Liver (tissue), 9 donors: Measurements from ENCODE around the gene DAPP1. TPM values are rescaled to one million over a fixed set of nuclear protein-coding genes. Genes with fewer than 3 reads are reported as not detected.

ENCODE experiments used
- DNase-seq: peaks from one replicate; pipeline ENCODE4 v3.0.0-alpha.2; 2017; ENCODE audit warnings: low spot score
- H3K27ac ChIP-seq, 2 donors: one replicate each; pipeline ENCODE4 v1.7.0; 2013; ENCODE audit warnings: inconsistent platforms in 2 of 2, low read length in 2 of 2, control low read depth in 1 of 2, low read depth in 1 of 2, mild to moderate bottlenecking in 1 of 2
- H3K27me3 ChIP-seq, 4 donors: one replicate each; pipeline versions ENCODE4 v1.6.1 to v1.7.0; 2013; ENCODE audit warnings: low read length in 3 of 4, inconsistent platforms in 1 of 4, mild to moderate bottlenecking in 1 of 4, moderate library complexity in 1 of 4; ENCODE audit not compliant: control insufficient read depth in 4 of 4, insufficient read depth in 4 of 4
- H3K36me3 ChIP-seq, 4 donors: one replicate each; pipeline versions ENCODE4 v1.6.1 to v1.7.0; 2013; ENCODE audit warnings: low read length in 3 of 4, mild to moderate bottlenecking in 3 of 4, low read depth in 1 of 4, moderate library complexity in 1 of 4; ENCODE audit not compliant: control insufficient read depth in 4 of 4, insufficient read depth in 3 of 4
- H3K4me1 ChIP-seq, 4 donors: one replicate each; pipeline versions ENCODE4 v1.6.1 to v1.7.0; 2013; ENCODE audit warnings: low read length in 3 of 4, mild to moderate bottlenecking in 3 of 4, moderate library complexity in 1 of 4; ENCODE audit not compliant: control insufficient read depth in 4 of 4, insufficient read depth in 4 of 4
- H3K4me3 ChIP-seq, 3 donors: one replicate each; pipeline versions ENCODE4 v1.6.1 to v1.7.0; 2013; ENCODE audit warnings: low read length in 3 of 3, control low read depth in 1 of 3, low read depth in 1 of 3, mild to moderate bottlenecking in 1 of 3
- H3K9ac ChIP-seq, 2 donors: one replicate each; pipeline ENCODE4 v1.7.0; 2013; ENCODE audit warnings: low read length in 2 of 2, mild to moderate bottlenecking in 2 of 2, moderate library complexity in 2 of 2, control low read depth in 1 of 2, low read depth in 1 of 2
- H3K9me3 ChIP-seq, 4 donors: one replicate each; pipeline versions ENCODE4 v1.6.1 to v1.7.0; 2013; ENCODE audit warnings: low read length in 3 of 4; ENCODE audit not compliant: control insufficient read depth in 4 of 4
- ATF3 ChIP-seq: IDR thresholded peaks from 2 replicates; pipeline ENCODE4 v1.6.1; 2016; ENCODE audit warnings: antibody characterized with exemption
- CTCF ChIP-seq: fragments of 150-350 bp; IDR thresholded peaks from 2 replicates; pipeline ENCODE4 v1.5.1; 2017; ENCODE audit warnings: improper control_type of control experiment, low read depth, low read length; ENCODE audit not compliant: missing input control
- EGR1 ChIP-seq, 2 donors: IDR thresholded peaks; 2 replicates each; pipeline ENCODE4 v1.6.1; 2016 to 2018; ENCODE audit warnings: antibody characterized with exemption in 2 of 2, low read depth in 2 of 2
- FOXA1 ChIP-seq: IDR thresholded peaks from 2 replicates; pipeline ENCODE4 v1.6.1; 2016; ENCODE audit warnings: antibody characterized with exemption
- FOXA2 ChIP-seq: IDR thresholded peaks from 2 replicates; pipeline ENCODE4 v1.6.1; 2016; ENCODE audit warnings: antibody characterized with exemption
- GABPA ChIP-seq, 2 donors: IDR thresholded peaks in 1 of 2; conservative IDR thresholded peaks in 1 of 2; 2 replicates each; pipeline ENCODE4 v1.6.1; 2016; ENCODE audit warnings: antibody characterized with exemption in 2 of 2, mild to moderate bottlenecking in 1 of 2, moderate library complexity in 1 of 2
- HNF4A ChIP-seq, 2 donors: conservative IDR thresholded peaks; 2 replicates each; pipeline ENCODE4 v1.6.1; 2016; ENCODE audit warnings: antibody characterized with exemption in 2 of 2, mild to moderate bottlenecking in 2 of 2
- HNF4G ChIP-seq: IDR thresholded peaks from 2 replicates; pipeline ENCODE4 v1.6.1; 2016; ENCODE audit warnings: antibody characterized with exemption
- JUND ChIP-seq, 2 donors: IDR thresholded peaks; 2 replicates each; pipeline ENCODE4 v1.6.1; 2016; ENCODE audit warnings: antibody characterized with exemption in 2 of 2
- MAX ChIP-seq: IDR thresholded peaks from 2 replicates; pipeline ENCODE4 v1.6.1; 2016; ENCODE audit warnings: antibody characterized with exemption
- NR2F2 ChIP-seq: IDR thresholded peaks from 2 replicates; pipeline ENCODE4 v1.6.1; 2016; ENCODE audit warnings: antibody characterized with exemption
- RAD21 ChIP-seq, 2 donors: IDR thresholded peaks; 2 replicates each; pipeline ENCODE4 v1.6.1; 2016; ENCODE audit warnings: antibody characterized with exemption in 2 of 2, mild to moderate bottlenecking in 2 of 2
- RXRA ChIP-seq, 2 donors: IDR thresholded peaks; 2 replicates each; pipeline ENCODE4 v1.6.1; 2017 to 2018; ENCODE audit warnings: antibody characterized with exemption in 2 of 2, mild to moderate bottlenecking in 1 of 2
- SP1 ChIP-seq: IDR thresholded peaks from 2 replicates; pipeline ENCODE4 v1.6.1; 2018; ENCODE audit warnings: antibody characterized with exemption, mild to moderate bottlenecking
- TAF1 ChIP-seq: conservative IDR thresholded peaks from 2 replicates; pipeline ENCODE4 v1.6.1; 2016; ENCODE audit warnings: antibody characterized with exemption, mild to moderate bottlenecking
- YY1 ChIP-seq: IDR thresholded peaks from 2 replicates; pipeline ENCODE4 v1.6.1; 2016; ENCODE audit warnings: antibody characterized with exemption, mild to moderate bottlenecking
- WGBS: extraction: QIAGEN DNeasy Blood & Tissue Kit; methylation state at CpG from one replicate; pipeline ENCODE4 v1.1.7; 2013; 5-methylcytosine and 5-hydroxymethylcytosine counted together
- polyA plus RNA-seq, 2 donors: library from polyadenylated mRNA; stranded (reverse) in 1 of 2; unstranded in 1 of 2; fragments of 200-250 nt in 1 of 2; fragments of >200 nt in 1 of 2; fragmentation: Nextera tagmentation in 1 of 2; extraction: Ambion mirVana in 1 of 2; gene quantifications; one replicate each; pipeline versions ENCODE4 v1.2.1 to v1.2.3, GENCODE V29; 2013 to 2015
- total RNA-seq, 2 donors: library from RNA; depleted of rRNA; stranded (reverse); fragments of >200 nt; gene quantifications; one replicate each; pipeline ENCODE4 v1.2.3, GENCODE V29; 2014
- TF ChIP-seq, protein P1 (sequence below): IDR thresholded peaks from 2 replicates; pipeline ENCODE4 v1.6.1; 2016; ENCODE audit warnings: antibody characterized with exemption, mild to moderate bottlenecking
- TF ChIP-seq, protein P2 (sequence below): IDR thresholded peaks from 2 replicates; pipeline ENCODE4 v1.6.1; 2016; ENCODE audit warnings: antibody characterized with exemption
- donor health status: healthy.
- donor health status: healthy.
- donor health status: healthy.
- donor health status: healthy.
- donor health status: healthy.

The DAPP1 gene
- total and polyA plus RNA-seq, 4 donors = 0.53 to 4.8 (median 0.91) TPM

DNA sequence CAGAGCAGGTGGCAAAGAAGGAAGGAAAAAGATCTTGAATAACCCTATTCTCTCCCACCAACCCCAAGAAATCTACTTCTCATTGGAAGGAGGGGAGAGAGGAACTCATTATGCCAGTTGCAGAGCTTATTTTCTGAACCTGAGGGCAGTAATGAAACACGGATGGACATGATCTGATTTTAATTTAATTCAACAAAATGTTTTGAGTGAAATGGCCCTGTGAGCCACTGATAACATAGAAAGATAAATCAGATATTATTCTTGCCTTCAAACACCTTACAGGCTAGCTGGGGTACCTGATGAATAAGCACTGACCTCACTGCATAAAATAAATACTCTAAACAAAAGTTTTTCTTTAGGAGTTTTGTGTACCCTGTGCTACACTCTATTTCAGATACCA, 30.3 kb downstream of the DAPP1 start:
- 63% methylated on average over 1 of the region's 1 CpG for WGBS
- Histone ChIP-seq H3K9ac (no peak overlapping the region), H3K9me3 (no peaks in the 10 kb centered on the region), H3K4me1 (no peaks in the 10 kb centered on the region), H3K27me3 (no peaks in the 10 kb centered on the region), H3K27ac (no peak overlapping the region), H3K4me3 (no peak overlapping the region), H3K36me3 (no peaks in the 10 kb centered on the region)
- DNase-seq = no peak
- TF ChIP-seq NR2F2 = no peak
- TF ChIP-seq MAX = no peak
- TF ChIP-seq ATF3 = no peak
- TF ChIP-seq YY1 = no peak
- TF ChIP-seq, protein P1, sequence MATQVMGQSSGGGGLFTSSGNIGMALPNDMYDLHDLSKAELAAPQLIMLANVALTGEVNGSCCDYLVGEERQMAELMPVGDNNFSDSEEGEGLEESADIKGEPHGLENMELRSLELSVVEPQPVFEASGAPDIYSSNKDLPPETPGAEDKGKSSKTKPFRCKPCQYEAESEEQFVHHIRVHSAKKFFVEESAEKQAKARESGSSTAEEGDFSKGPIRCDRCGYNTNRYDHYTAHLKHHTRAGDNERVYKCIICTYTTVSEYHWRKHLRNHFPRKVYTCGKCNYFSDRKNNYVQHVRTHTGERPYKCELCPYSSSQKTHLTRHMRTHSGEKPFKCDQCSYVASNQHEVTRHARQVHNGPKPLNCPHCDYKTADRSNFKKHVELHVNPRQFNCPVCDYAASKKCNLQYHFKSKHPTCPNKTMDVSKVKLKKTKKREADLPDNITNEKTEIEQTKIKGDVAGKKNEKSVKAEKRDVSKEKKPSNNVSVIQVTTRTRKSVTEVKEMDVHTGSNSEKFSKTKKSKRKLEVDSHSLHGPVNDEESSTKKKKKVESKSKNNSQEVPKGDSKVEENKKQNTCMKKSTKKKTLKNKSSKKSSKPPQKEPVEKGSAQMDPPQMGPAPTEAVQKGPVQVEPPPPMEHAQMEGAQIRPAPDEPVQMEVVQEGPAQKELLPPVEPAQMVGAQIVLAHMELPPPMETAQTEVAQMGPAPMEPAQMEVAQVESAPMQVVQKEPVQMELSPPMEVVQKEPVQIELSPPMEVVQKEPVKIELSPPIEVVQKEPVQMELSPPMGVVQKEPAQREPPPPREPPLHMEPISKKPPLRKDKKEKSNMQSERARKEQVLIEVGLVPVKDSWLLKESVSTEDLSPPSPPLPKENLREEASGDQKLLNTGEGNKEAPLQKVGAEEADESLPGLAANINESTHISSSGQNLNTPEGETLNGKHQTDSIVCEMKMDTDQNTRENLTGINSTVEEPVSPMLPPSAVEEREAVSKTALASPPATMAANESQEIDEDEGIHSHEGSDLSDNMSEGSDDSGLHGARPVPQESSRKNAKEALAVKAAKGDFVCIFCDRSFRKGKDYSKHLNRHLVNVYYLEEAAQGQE = no peak
- no peak for TF ChIP-seq GABPA (IDR thresholded peaks at IDR 0.05 in 1 of 2, conservative IDR thresholded peaks at IDR 0.05 in 1 of 2)
- TF ChIP-seq HNF4G = no peak
- no peak for TF ChIP-seq RXRA (IDR thresholded peaks at IDR 0.05)
- no peak for TF ChIP-seq FOXA1
- TF ChIP-seq FOXA2 = no peak
- no peak for TF ChIP-seq JUND (IDR thresholded peaks at IDR 0.05)
- TF ChIP-seq EGR1 (IDR thresholded peaks at IDR 0.05; ENCODE audit: low read depth in 2 of 2) = no peak
- no peak for TF ChIP-seq TAF1
- no peak for TF ChIP-seq HNF4A (conservative IDR thresholded peaks at IDR 0.05)
- TF ChIP-seq, protein P2, sequence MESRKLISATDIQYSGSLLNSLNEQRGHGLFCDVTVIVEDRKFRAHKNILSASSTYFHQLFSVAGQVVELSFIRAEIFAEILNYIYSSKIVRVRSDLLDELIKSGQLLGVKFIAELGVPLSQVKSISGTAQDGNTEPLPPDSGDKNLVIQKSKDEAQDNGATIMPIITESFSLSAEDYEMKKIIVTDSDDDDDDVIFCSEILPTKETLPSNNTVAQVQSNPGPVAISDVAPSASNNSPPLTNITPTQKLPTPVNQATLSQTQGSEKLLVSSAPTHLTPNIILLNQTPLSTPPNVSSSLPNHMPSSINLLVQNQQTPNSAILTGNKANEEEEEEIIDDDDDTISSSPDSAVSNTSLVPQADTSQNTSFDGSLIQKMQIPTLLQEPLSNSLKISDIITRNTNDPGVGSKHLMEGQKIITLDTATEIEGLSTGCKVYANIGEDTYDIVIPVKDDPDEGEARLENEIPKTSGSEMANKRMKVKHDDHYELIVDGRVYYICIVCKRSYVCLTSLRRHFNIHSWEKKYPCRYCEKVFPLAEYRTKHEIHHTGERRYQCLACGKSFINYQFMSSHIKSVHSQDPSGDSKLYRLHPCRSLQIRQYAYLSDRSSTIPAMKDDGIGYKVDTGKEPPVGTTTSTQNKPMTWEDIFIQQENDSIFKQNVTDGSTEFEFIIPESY = no peak
- TF ChIP-seq SP1 = no peak

DNA sequence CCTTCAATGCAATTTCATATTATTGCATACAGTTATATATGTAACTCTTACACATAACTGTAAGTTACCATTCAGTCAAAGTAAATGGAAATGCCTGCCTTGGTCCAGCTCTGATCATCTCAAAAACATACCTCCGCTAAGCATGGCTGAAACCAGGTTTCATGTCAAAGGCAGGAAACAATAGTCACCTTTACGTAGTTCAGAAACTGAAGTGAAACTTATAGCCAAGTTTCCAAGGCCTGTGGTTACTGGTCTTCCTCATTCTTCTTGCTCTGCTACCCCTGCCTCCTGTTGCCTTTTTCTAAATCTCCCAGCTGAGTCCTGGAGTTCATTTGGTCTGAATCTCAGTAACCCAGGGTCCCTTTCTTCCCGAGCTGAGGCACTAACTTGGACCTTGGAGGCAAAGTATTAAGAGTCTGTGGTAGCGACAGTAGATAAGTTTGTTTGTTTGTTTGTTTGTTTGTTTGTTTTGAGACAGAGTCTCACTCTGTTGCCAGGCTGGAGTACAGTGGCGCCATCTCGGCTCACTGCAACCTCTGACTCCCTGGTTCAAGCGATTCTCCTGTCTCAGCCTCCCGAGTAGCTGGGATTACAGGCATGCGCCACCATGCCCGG, 30.8 kb downstream of the DAPP1 start:
- Histone ChIP-seq H3K36me3 (no peaks in the 10 kb centered on the region), H3K9ac (no peak overlapping the region), H3K4me1 (no peaks in the 10 kb centered on the region), H3K27ac (no peak overlapping the region), H3K4me3 (no peak overlapping the region), H3K27me3 (no peaks in the 10 kb centered on the region), H3K9me3 (no peaks in the 10 kb centered on the region)
- 84% methylated on average over 10 of the region's 10 CpGs for WGBS
- no peak for DNase-seq
- TF ChIP-seq HNF4G (no peak), GABPA (IDR thresholded peaks at IDR 0.05 in 1 of 2, conservative IDR thresholded peaks at IDR 0.05 in 1 of 2) (no peak), TAF1 (no peak), HNF4A (conservative IDR thresholded peaks at IDR 0.05) (no peak), FOXA1 (no peak), NR2F2 (no peak), SP1 (no peak), CTCF (no peak), EGR1 (IDR thresholded peaks at IDR 0.05; ENCODE audit: low read depth in 2 of 2) (no peak), RXRA (IDR thresholded peaks at IDR 0.05) (no peak), FOXA2 (no peak), RAD21 (IDR thresholded peaks at IDR 0.05) (no peak)
- TF ChIP-seq, protein P2 = no peak
- TF ChIP-seq, protein P1 = no peak
